ENCODE results near the gene ERC1.

ERC1 gene

GRCh38 chr12:1083151-1083888 is 92.3 kb downstream of the ERC1 start:
- no peak for DNase-seq (ENCODE audit: low read depth in 1 of 2, low spot score in 1 of 2)
- TF ChIP-seq, protein P1, sequence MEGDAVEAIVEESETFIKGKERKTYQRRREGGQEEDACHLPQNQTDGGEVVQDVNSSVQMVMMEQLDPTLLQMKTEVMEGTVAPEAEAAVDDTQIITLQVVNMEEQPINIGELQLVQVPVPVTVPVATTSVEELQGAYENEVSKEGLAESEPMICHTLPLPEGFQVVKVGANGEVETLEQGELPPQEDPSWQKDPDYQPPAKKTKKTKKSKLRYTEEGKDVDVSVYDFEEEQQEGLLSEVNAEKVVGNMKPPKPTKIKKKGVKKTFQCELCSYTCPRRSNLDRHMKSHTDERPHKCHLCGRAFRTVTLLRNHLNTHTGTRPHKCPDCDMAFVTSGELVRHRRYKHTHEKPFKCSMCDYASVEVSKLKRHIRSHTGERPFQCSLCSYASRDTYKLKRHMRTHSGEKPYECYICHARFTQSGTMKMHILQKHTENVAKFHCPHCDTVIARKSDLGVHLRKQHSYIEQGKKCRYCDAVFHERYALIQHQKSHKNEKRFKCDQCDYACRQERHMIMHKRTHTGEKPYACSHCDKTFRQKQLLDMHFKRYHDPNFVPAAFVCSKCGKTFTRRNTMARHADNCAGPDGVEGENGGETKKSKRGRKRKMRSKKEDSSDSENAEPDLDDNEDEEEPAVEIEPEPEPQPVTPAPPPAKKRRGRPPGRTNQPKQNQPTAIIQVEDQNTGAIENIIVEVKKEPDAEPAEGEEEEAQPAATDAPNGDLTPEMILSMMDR (IDR thresholded peaks at IDR 0.05; ENCODE audit: insufficient read depth, low read length) = no peak
- TF ChIP-seq GABPA (IDR thresholded peaks at IDR 0.05; ENCODE audit: low read depth) = no peak
- no peak for TF ChIP-seq SPI1 (IDR thresholded peaks at IDR 0.05; ENCODE audit: borderline replicate concordance, low read depth)
- TF ChIP-seq POLR2AphosphoS5 (IDR thresholded peaks at IDR 0.05; ENCODE audit: low read depth) = no peak
- no peak for TF ChIP-seq REST (IDR thresholded peaks at IDR 0.05; ENCODE audit: insufficient replicate concordance, low read depth)
- no peak overlapping the region for H3K4me3 ChIP-seq (replicated peaks; ENCODE audit: insufficient read depth, low read length)
- H3K27me3 ChIP-seq (ENCODE audit: insufficient read depth, poor library complexity, severe bottlenecking) = no peaks in the 10 kb centered on the region
- H3K27ac ChIP-seq (replicated peaks) = no peak overlapping the region

GRCh38 chr12:1083889-1084262 is 92.9 kb downstream of the ERC1 start:
- no peaks in the 10 kb centered on the region for H3K27me3 ChIP-seq (ENCODE audit: insufficient read depth, poor library complexity, severe bottlenecking)
- no peak for DNase-seq (ENCODE audit: low read depth in 1 of 2, low spot score in 1 of 2)
- TF ChIP-seq REST (IDR thresholded peaks at IDR 0.05; ENCODE audit: insufficient replicate concordance, low read depth) (no peak), POLR2AphosphoS5 (IDR thresholded peaks at IDR 0.05; ENCODE audit: low read depth) (no peak), GABPA (IDR thresholded peaks at IDR 0.05; ENCODE audit: low read depth) (no peak), SPI1 (IDR thresholded peaks at IDR 0.05; ENCODE audit: borderline replicate concordance, low read depth) (no peak)
- TF ChIP-seq, protein P1 (IDR thresholded peaks at IDR 0.05; ENCODE audit: insufficient read depth, low read length) = no peak
- no peak overlapping the region for H3K27ac ChIP-seq (replicated peaks)
- no peak overlapping the region for H3K4me3 ChIP-seq (replicated peaks; ENCODE audit: insufficient read depth, low read length)

- H3K27ac ChIP-seq (replicated peaks) = no peak overlapping the region
- TF ChIP-seq REST (IDR thresholded peaks at IDR 0.05; ENCODE audit: insufficient replicate concordance, low read depth) (no peak), POLR2AphosphoS5 (IDR thresholded peaks at IDR 0.05; ENCODE audit: low read depth) (no peak), SPI1 (IDR thresholded peaks at IDR 0.05; ENCODE audit: borderline replicate concordance, low read depth) (no peak)
- TF ChIP-seq, protein P1 (IDR thresholded peaks at IDR 0.05; ENCODE audit: insufficient read depth, low read length) = no peak
- no peaks in the 10 kb centered on the region for H3K27me3 ChIP-seq (ENCODE audit: insufficient read depth, poor library complexity, severe bottlenecking)
- no peak overlapping the region for H3K4me3 ChIP-seq (replicated peaks; ENCODE audit: insufficient read depth, low read length)
- DNase-seq (ENCODE audit: low read depth in 1 of 2, low spot score in 1 of 2) = no peak
Observed at GRCh38 chr12:1091350-1091749, 100.3 kb downstream of the ERC1 start.
